ENCODE data around the gene AGPAT4. TPM values are rescaled to one million over a fixed set of nuclear protein-coding genes. Genes with fewer than 3 reads are reported as not detected.
A peak's percentile ranks its signal among the peaks of the same experiment; 100 is the strongest.
"Not testable (repeated sequence)": the region's sequence is repeated elsewhere in the genome, so short reads cannot be mapped to it uniquely, and the experiment has no call there.

AGPAT4 gene
- total and polyA plus RNA-seq, 2 of the 13 experiments (the other 11 are each of a cell fraction or from before 2014, with no cell fraction given): 0.07 to 0.13 TPM

DNA sequence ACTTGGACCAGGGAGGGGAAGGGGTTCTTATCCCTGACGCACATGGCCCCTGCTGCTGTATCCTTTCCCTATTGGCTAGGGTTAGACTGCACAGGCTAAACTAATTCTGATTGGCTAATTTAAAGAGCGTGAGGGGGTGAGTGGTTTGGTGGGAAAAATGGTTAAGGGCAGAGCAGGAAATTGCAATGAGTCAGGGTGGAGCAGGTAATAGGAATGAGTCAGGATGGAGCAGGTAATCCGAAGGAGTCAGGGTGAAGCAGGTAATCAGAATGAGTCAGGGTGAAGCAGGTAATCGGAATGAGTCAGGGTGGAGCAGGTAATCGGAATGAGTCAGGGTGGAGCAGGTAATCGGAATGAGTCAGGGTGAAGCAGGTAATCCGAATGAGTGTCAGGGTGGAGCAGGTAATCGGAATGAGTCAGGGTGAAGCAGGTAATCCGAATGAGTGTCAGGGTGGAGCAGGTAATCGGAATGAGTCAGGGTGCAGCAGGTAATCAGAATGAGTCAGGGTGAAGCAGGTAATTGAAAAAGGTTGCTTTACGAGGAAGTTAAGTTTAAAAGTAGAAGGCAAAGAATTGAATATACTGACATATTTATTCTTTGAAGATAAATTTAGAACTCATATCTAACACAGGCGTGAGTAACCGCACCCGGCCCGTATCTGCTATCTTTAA is 41.5 kb upstream of the AGPAT4 start:
- in situ Hi-C loops (cut with HindIII; ENCODE audit: extremely low pct_ligation_motif_present, low pct_unique_long_range_greater_than_20kb); BruUV-seq (replicated peaks); H3K4me3 ChIP-seq (replicated peaks in 1 of 3; ENCODE audit: insufficient read depth in 1 of 3, low read depth in 2 of 3, low read length in 3 of 3); CTCF ChIA-PET (ENCODE audit: low intra/inter-chr PET ratio, low total read pairs); FAIRE-seq; H3K79me2 ChIP-seq (ENCODE audit: insufficient read depth, low read length); H3K9ac ChIP-seq (ENCODE audit: insufficient read depth, low read depth, low read length); ATAC-seq; H3K4me2 ChIP-seq (ENCODE audit: low read depth, low read length); H4K20me1 ChIP-seq (ENCODE audit: insufficient read depth, low read length); POLR2A ChIA-PET; H2AFZ ChIP-seq (ENCODE audit: low read length); H3K9me3 ChIP-seq (ENCODE audit: low read length); DNase-seq (ENCODE audit: low spot score); H3K27ac ChIP-seq (ENCODE audit: extremely low read length, insufficient read depth, low read length); intact Hi-C loops (cut with micrococcal nuclease; ENCODE audit: unreplicated experiment); H3K36me3 ChIP-seq (replicated peaks in 1 of 2; ENCODE audit: control insufficient read depth in 1 of 2, insufficient read depth in 2 of 2, low read length in 2 of 2); H3K27me3 ChIP-seq (ENCODE audit: control insufficient read depth in 1 of 2, insufficient read depth in 2 of 2, low read length in 2 of 2): not testable (repeated sequence)
- TF ChIP-seq JUNB (CRISPR knock-in tag; IDR thresholded peaks at IDR 0.05; ENCODE audit: borderline replicate concordance): 0 out of 2 replicates have a peak, but pooled peaks have one; percentile 31
- peaks cover 13% of the 10 kb centered on the region; the same call in 1 of the 2 replicates for H3K4me1 ChIP-seq (ENCODE audit: insufficient read depth, low read length)
- 56% methylated on average over 15 of the region's 15 CpGs for WGBS (ENCODE audit: low lambda C conversion rate)

DNA sequence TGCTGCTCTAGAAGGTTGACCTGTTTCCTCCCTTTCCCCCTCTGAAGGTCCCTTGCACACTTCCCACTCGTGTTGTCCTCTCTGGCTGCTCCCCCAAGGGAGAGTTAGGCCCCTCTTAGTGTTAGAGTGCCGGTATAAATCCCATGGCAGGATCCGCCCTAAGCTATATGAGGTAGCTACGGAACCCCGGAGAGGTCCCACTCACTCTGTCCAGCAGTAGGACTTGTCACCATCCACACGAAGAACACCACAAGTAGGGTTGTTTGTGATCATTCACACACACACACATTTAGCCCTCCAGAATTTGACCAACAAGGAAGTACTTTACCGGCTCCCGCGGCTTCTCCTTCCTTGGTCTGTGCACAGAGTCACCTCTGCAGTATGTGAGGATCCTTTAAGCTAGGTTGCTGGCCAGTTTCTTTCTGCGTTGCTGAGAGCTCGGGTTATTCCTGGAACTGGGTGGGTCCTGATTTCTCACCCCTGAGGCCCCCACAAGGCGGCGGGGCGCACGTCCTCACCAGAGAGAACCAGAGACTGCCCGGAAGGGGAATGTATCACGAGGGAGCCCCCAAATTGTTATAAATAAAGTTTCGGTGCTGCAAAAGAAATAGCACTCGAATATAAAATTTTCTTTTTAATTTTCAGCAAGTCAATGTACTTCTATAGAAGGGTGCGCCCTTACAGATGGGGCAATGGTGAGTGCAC is 40.8 kb upstream of the AGPAT4 start:
- H3K27ac ChIP-seq (ENCODE audit: extremely low read length, insufficient read depth, low read length); BruUV-seq (replicated peaks); ATAC-seq; H3K27me3 ChIP-seq (ENCODE audit: control insufficient read depth in 1 of 2, insufficient read depth in 2 of 2, low read length in 2 of 2); H3K4me2 ChIP-seq (ENCODE audit: low read depth, low read length); H3K4me3 ChIP-seq (replicated peaks in 1 of 3; ENCODE audit: insufficient read depth in 1 of 3, low read depth in 2 of 3, low read length in 3 of 3); CTCF ChIA-PET (ENCODE audit: low intra/inter-chr PET ratio, low total read pairs); FAIRE-seq; H3K36me3 ChIP-seq (replicated peaks in 1 of 2; ENCODE audit: control insufficient read depth in 1 of 2, insufficient read depth in 2 of 2, low read length in 2 of 2); H3K79me2 ChIP-seq (ENCODE audit: insufficient read depth, low read length); H4K20me1 ChIP-seq (ENCODE audit: insufficient read depth, low read length); DNase-seq (ENCODE audit: low spot score); H2AFZ ChIP-seq (ENCODE audit: low read length); POLR2A ChIA-PET; intact Hi-C loops (cut with micrococcal nuclease; ENCODE audit: unreplicated experiment); H3K9me3 ChIP-seq (ENCODE audit: low read length); in situ Hi-C loops (cut with HindIII; ENCODE audit: extremely low pct_ligation_motif_present, low pct_unique_long_range_greater_than_20kb); H3K9ac ChIP-seq (ENCODE audit: insufficient read depth, low read depth, low read length): not testable (repeated sequence)
- WGBS (ENCODE audit: low lambda C conversion rate): 55% methylated on average over 19 of the region's 20 CpGs
- peaks cover 13% of the 10 kb centered on the region; the same call in 1 of the 2 replicates for H3K4me1 ChIP-seq (ENCODE audit: insufficient read depth, low read length)

All from HepG2 (cell line).